CD4-positive, alpha-beta T cell (primary cell): ENCODE data around the gene EXOC6. TPM values are rescaled to one million over a fixed set of nuclear protein-coding genes. Genes with fewer than 3 reads are reported as not detected.

Experiments used
- ATAC-seq: fragments of 200-7000 bp; cut with Tn5 transposase; one replicate; pipeline ENCODE4 v1.10.0; 2022; ENCODE audit warnings: mild to moderate bottlenecking; ENCODE audit not compliant: poor library complexity
- CTCF ChIA-PET: fragments of 350-600 bp; sonication (Branson Sonifier 250); formaldehyde crosslinking; loops from one replicate; lab custom pipeline; 2021; ENCODE audit warnings: antibody characterized with exemption, inconsistent platforms; lab: Charles Lee
- POLR2A ChIA-PET: fragments of 350-600 bp; sonication (Branson Sonifier 250); formaldehyde crosslinking; loops from one replicate; lab custom pipeline; 2021; ENCODE audit warnings: antibody characterized with exemption, inconsistent platforms; lab: Charles Lee
- DNase-seq, 14 experiments: peaks; one replicate each; pipeline ENCODE4 v3.0.0-alpha.2; 2013 to 2020; ENCODE audit warnings: mixed read lengths in 2 of 14
- H3K27ac ChIP-seq, 2 donors: one replicate each; pipeline versions ENCODE4 v1.5.1 to v1.7.0; 2013; ENCODE audit warnings: low read length in 2 of 2, low read depth in 1 of 2, mild to moderate bottlenecking in 1 of 2
- H3K27me3 ChIP-seq, 2 experiments: 1 replicate in 1 of 2; 2 replicates in 1 of 2; pipeline versions ENCODE4 v1.6.1 to v1.7.0; 2013; ENCODE audit warnings: low read length in 2 of 2, control low read depth in 1 of 2, mild to moderate bottlenecking in 1 of 2, moderate library complexity in 1 of 2; ENCODE audit not compliant: insufficient read depth in 2 of 2, control insufficient read depth in 1 of 2
- H3K36me3 ChIP-seq: one replicate; pipeline ENCODE4 v1.6.1; 2013; ENCODE audit warnings: low read length, control low read depth; ENCODE audit not compliant: insufficient read depth
- H3K4me1 ChIP-seq: one replicate; pipeline ENCODE4 v1.6.1; 2013; ENCODE audit warnings: low read length, control low read depth; ENCODE audit not compliant: insufficient read depth
- H3K4me3 ChIP-seq: one replicate; pipeline ENCODE4 v1.5.1; 2013; ENCODE audit warnings: mild to moderate bottlenecking, low read length, moderate library complexity
- H3K9me3 ChIP-seq, 2 experiments: 1 replicate in 1 of 2; 2 replicates in 1 of 2; pipeline versions ENCODE4 v1.6.1 to v1.7.0; 2013; ENCODE audit warnings: low read length in 2 of 2, mild to moderate bottlenecking in 2 of 2, control low read depth in 1 of 2, moderate library complexity in 1 of 2; ENCODE audit not compliant: control insufficient read depth in 1 of 2, insufficient read depth in 1 of 2
- H3K27ac Mint-ChIP-seq: one replicate; pipeline ENCODE4 v1.8.0; 2020; ENCODE audit warnings: mixed read lengths
- H3K27me3 Mint-ChIP-seq: one replicate; pipeline ENCODE4 v1.8.0; 2021; ENCODE audit warnings: mixed read lengths
- H3K36me3 Mint-ChIP-seq: one replicate; pipeline ENCODE4 v1.8.0; 2021; ENCODE audit warnings: low read depth, mixed read lengths
- H3K4me1 Mint-ChIP-seq: one replicate; pipeline ENCODE4 v1.8.0; 2021; ENCODE audit warnings: low read depth, mixed read lengths
- H3K4me3 Mint-ChIP-seq: one replicate; pipeline ENCODE4 v1.8.0; 2020; ENCODE audit warnings: mild to moderate bottlenecking, mixed read lengths
- H3K9me3 Mint-ChIP-seq: one replicate; pipeline ENCODE4 v1.8.0; 2020; ENCODE audit warnings: mixed read lengths
- CTCF ChIP-seq: fragments of 200-600 bp; IDR thresholded peaks from one replicate; pipeline ENCODE4 v1.8.0; 2022; ENCODE audit warnings: antibody characterized with exemption, mild to moderate bottlenecking
- intact Hi-C, 2 experiments: fragments of 100-400 bp; cut with DNase I in 1 of 2; cut with micrococcal nuclease in 1 of 2; formaldehyde crosslinking; loops; one replicate each; pipeline versions ENCODE4 v1.15.1 to v1.9.0; 2023 to 2025; cut with DNase I, micrococcal nuclease
- total RNA-seq, 174 experiments: library from RNA in 2 of 174; stranded (reverse) in 2 of 174; gene quantifications; one replicate each; pipeline ENCODE4 v1.2.3 and lab custom pipeline; 2021 to 2026

The EXOC6 gene
- total RNA-seq, 2 experiments from 2014 or later, result 6.6 to 7.4 TPM

DNA sequence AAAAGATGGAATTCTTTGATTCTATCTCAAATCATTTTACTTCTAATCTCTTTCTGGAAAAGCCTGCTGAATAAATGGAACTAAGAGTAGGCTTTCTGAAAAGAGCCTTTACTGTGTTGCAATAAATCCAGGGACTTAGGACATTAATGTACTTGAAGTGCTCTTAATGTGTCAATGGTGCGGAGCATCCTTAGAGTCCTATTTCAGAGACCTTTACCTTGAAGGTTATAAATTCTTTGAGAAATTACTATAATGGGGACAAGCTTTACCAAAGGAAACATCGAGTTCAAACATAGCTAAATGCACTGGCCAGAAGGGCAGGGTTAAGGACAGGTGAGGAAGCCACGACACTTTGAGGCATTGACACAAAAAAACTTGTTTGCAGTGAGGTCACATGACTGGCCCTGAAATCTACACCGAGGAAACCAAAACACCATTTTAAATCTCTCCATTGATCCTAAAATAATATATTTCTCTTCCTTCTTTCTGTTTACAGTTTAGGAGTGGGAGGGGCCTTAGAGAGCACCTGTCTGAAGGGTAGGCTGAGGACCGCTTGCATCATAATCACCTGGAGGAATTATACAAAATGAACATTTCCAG is 48.1 kb upstream of the EXOC6 start:
- CTCF ChIA-PET, result no interaction called here
- Mint-ChIP-seq H3K4me1 (no peaks in the 10 kb centered on the region), H3K4me3 (no peak overlapping the region), H3K27me3 (peaks cover 6% of the 10 kb centered on the region), H3K9me3 (no peaks in the 10 kb centered on the region), H3K27ac (no peak overlapping the region), H3K36me3 (no peaks in the 10 kb centered on the region)
- TF ChIP-seq CTCF, result no peak
- ATAC-seq (no peak), DNase-seq (no peak)
- Histone ChIP-seq H3K9me3 (no peaks in the 10 kb centered on the region), H3K36me3 (no peaks in the 10 kb centered on the region), H3K4me3 (no peak overlapping the region), H3K27me3 (no peaks in the 10 kb centered on the region), H3K4me1 (no peaks in the 10 kb centered on the region), H3K27ac (no peak overlapping the region)
- intact Hi-C loops, result no loop called here
- POLR2A ChIA-PET, result no interaction called here

DNA sequence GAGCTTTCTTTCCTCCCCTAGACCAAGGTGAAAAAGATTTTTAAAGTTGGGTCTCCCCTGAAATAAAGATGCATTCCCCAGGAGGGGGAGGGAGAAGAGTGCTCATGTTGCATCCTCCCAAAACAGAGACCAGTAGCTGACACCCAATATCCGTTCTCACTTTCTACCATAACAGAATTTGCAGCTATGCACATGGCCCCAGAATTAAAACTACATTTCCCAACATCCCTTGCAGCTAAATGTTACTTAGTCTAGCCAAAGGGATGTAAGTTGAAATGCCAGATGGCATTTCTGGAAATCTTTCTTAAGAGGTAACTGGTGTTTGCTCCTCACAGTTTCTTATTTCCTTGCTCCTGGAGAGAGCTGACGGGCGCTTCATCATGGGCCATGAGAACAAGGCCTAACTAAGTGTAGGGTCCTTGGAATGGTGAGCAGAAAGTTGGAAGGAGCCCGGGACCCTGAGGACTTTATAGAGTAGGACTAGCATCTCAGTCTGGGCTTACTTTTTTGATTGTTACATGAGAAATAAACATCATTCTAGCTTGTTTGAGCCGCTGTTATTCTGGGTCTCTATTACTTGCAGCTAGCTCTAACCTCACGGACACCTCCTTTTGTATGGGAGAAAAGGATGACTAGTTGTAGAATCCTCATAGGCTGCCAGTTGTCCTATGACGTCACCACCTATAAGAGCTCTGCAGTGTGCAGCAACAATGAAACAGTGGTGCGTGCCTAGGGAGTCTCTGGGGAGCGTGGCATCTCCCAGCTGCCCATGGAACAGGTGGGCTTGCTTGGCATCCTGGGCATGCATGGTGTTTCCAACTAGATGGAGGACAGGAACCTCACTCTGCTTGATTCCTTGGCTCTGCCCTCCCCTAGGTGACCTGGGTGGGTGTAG is 46.1 kb upstream of the EXOC6 start:
- CTCF ChIA-PET, result interaction anchor here (0.6 to 1.1 kb wide), 2 partner anchors 8 to 603 kb away, joined by 3 to 4 read pairs; no protein-coding TSS in a partner anchor
- Mint-ChIP-seq H3K27me3 (peaks cover 9% of the 10 kb centered on the region), H3K9me3 (no peaks in the 10 kb centered on the region), H3K4me3 (no peak overlapping the region), H3K36me3 (no peaks in the 10 kb centered on the region), H3K4me1 (no peaks in the 10 kb centered on the region), H3K27ac (no peak overlapping the region)
- intact Hi-C loops, result no loop called here
- Histone ChIP-seq H3K4me3 (no peak overlapping the region), H3K9me3 (no peaks in the 10 kb centered on the region), H3K4me1 (no peaks in the 10 kb centered on the region), H3K27me3 (no peaks in the 10 kb centered on the region), H3K27ac (no peak overlapping the region), H3K36me3 (no peaks in the 10 kb centered on the region)
- POLR2A ChIA-PET, result no interaction called here
- DNase-seq (no peak), ATAC-seq (no peak)
- TF ChIP-seq CTCF, result no peak

- H3K27ac Mint-ChIP-seq, result no peak overlapping the region
- H3K36me3 Mint-ChIP-seq, result no peaks in the 10 kb centered on the region
- H3K9me3 ChIP-seq, result no peaks in the 10 kb centered on the region
- peaks cover 3 to 5% of the 10 kb centered on the region in 2 experiments for H3K27me3 ChIP-seq
- POLR2A ChIA-PET, result no interaction called here
- no peaks in the 10 kb centered on the region for H3K36me3 ChIP-seq
- H3K4me3 Mint-ChIP-seq, result no peak overlapping the region
- no peaks in the 10 kb centered on the region for H3K9me3 Mint-ChIP-seq
- H3K4me3 ChIP-seq, result no peak overlapping the region
- intact Hi-C loops, result no loop called here
- CTCF ChIA-PET, result interaction anchor here (0.9 kb wide), 1 partner anchor 34 kb away, joined by 4 read pairs; no protein-coding TSS in a partner anchor
- H3K27me3 Mint-ChIP-seq, result peaks cover 18% of the 10 kb centered on the region
- no peaks in the 10 kb centered on the region for H3K4me1 ChIP-seq
- H3K4me1 Mint-ChIP-seq, result no peaks in the 10 kb centered on the region
- H3K27ac ChIP-seq, result no peak overlapping the region
- ATAC-seq (no peak), DNase-seq (no peak)
- TF ChIP-seq CTCF, result no peak
Observed at GRCh38 chr10:92809840-92810239, 38.5 kb upstream of the EXOC6 start.
